ENCODE results near the gene ZNRF1. TPM values are rescaled to one million over a fixed set of nuclear protein-coding genes. Genes with fewer than 3 reads are reported as not detected.

Gene ZNRF1
- total and polyA plus RNA-seq, 2 of the 13 experiments (the other 11 are each of a cell fraction or from before 2014, with no cell fraction given) = 43.9 to 58.7 TPM

DNA sequence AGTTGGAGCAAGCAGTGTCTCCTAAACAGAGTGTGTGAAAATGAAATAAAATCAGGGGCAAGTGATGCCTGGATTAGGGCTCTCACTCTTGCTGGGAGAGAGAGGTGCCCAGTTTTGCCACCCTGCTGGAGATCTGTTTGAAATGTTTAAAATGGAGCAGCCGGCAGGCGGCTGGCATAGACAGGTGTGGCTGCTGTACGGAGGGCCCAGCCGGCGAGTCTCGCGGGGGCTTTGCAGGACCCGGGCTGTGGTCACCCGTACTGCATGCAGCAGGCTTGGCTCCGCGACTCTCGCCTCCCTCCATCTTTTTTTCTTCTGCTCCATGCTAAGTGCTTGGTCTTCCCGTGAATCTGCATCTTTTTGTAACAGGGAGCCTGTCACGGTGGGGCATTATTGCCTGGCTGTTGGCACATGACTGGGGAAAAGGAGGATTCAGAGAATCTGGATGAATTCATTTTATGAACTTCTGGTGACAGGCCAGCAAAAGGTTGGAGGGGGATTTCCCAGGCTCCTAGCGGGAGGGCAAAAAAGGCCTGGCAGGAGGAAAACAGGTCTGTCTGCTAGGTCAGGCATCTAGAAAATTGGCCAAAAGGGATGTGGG, 1.8 kb downstream of the ZNRF1 start (continued):
- no peak for TF ChIP-seq LCORL (IDR thresholded peaks at IDR 0.05)
- 0 out of 2 replicates have a peak, but pooled peaks have one; percentile 5 for TF ChIP-seq LCORL (CRISPR knock-in tag; IDR thresholded peaks at IDR 0.05)
- TF ChIP-seq ZNF724P (CRISPR knock-in tag; IDR thresholded peaks at IDR 0.05; ENCODE audit: borderline replicate concordance) = 0 out of 2 replicates have a peak, but pooled peaks have one; percentile 1
- TF ChIP-seq, protein P1, sequence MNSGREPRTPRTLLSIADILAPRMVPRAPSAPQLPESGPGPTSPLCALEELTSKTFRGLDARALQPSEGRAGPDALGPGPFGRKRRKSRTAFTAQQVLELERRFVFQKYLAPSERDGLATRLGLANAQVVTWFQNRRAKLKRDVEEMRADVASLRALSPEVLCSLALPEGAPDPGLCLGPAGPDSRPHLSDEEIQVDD (CRISPR knock-in tag; IDR thresholded peaks at IDR 0.05; ENCODE audit: borderline replicate concordance) = 0 out of 2 replicates have a peak, but pooled peaks have one; percentile 6
- TF ChIP-seq, protein P2, sequence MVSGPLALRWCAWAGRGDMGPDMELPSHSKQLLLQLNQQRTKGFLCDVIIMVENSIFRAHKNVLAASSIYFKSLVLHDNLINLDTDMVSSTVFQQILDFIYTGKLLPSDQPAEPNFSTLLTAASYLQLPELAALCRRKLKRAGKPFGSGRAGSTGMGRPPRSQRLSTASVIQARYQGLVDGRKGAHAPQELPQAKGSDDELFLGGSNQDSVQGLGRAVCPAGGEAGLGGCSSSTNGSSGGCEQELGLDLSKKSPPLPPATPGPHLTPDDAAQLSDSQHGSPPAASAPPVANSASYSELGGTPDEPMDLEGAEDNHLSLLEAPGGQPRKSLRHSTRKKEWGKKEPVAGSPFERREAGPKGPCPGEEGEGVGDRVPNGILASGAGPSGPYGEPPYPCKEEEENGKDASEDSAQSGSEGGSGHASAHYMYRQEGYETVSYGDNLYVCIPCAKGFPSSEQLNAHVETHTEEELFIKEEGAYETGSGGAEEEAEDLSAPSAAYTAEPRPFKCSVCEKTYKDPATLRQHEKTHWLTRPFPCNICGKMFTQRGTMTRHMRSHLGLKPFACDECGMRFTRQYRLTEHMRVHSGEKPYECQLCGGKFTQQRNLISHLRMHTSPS (CRISPR knock-in tag; IDR thresholded peaks at IDR 0.05; ENCODE audit: low read depth) = peak; percentile 7; the same call in 1 of the 2 replicates
- TF ChIP-seq ZFX (CRISPR knock-in tag; IDR thresholded peaks at IDR 0.05; ENCODE audit: low read depth) = no peak
- peak; percentile 58 for TF ChIP-seq YY1 (IDR thresholded peaks at IDR 0.05; ENCODE audit: insufficient read depth, insufficient replicate concordance, low read depth, low read length)
- TF ChIP-seq PHF20 (CRISPR knock-in tag; IDR thresholded peaks at IDR 0.05) = 0 out of 2 replicates have a peak, but pooled peaks have one; percentile 30
- TF ChIP-seq ZNF549 (CRISPR knock-in tag; IDR thresholded peaks at IDR 0.05) = no peak
- TF ChIP-seq, protein P3, sequence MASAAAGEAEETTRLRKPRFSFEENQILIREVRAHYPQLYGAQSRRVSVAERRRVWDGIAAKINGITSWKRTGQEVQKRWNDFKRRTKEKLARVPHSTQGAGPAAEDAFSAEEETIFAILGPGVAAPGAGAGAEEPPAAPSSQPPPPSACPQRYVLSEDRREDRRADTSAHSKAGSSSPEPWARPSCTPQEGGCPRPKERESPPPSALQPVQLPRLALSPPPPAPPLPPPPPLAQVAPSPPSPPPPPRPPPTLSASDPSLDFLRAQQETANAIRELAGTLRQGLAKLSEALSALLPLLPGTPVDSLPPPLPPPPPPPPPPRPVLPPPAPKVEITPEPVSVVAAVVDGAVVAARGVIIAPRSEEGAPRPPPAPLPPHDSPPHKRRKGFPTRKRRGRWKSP (CRISPR knock-in tag; IDR thresholded peaks at IDR 0.05) = 0 out of 2 replicates have a peak, but pooled peaks have one; percentile 57
- no peak for TF ChIP-seq NRL (CRISPR knock-in tag; IDR thresholded peaks at IDR 0.05; ENCODE audit: borderline replicate concordance)
- 0 out of 2 replicates have a peak, but pooled peaks have one; percentile 55 for TF ChIP-seq ZNF737 (CRISPR knock-in tag; IDR thresholded peaks at IDR 0.05; ENCODE audit: borderline replicate concordance)
- no peak for TF ChIP-seq ZNF296 (CRISPR knock-in tag; conservative IDR thresholded peaks at IDR 0.05)
- TF ChIP-seq, protein P4, sequence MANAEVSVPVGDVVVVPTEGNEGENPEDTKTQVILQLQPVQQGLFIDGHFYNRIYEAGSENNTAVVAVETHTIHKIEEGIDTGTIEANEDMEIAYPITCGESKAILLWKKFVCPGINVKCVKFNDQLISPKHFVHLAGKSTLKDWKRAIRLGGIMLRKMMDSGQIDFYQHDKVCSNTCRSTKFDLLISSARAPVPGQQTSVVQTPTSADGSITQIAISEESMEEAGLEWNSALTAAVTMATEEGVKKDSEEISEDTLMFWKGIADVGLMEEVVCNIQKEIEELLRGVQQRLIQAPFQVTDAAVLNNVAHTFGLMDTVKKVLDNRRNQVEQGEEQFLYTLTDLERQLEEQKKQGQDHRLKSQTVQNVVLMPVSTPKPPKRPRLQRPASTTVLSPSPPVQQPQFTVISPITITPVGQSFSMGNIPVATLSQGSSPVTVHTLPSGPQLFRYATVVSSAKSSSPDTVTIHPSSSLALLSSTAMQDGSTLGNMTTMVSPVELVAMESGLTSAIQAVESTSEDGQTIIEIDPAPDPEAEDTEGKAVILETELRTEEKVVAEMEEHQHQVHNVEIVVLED (CRISPR knock-in tag; IDR thresholded peaks at IDR 0.05; ENCODE audit: borderline replicate concordance) = 0 out of 2 replicates have a peak, but pooled peaks have one; percentile 28
- no peak for TF ChIP-seq SALL2 (CRISPR knock-in tag; IDR thresholded peaks at IDR 0.05)
- peak; percentile 32; the same call in 1 of the 2 replicates for TF ChIP-seq RELA (CRISPR knock-in tag; IDR thresholded peaks at IDR 0.05)
- TF ChIP-seq KLF12 (CRISPR knock-in tag; IDR thresholded peaks at IDR 0.05; ENCODE audit: borderline replicate concordance) = no peak
- 0 out of 2 replicates have a peak, but pooled peaks have one; percentile 23 for TF ChIP-seq ZNF607 (CRISPR knock-in tag; IDR thresholded peaks at IDR 0.05; ENCODE audit: borderline replicate concordance)
- peak; percentile 77; the same call in 1 of the 2 replicates for TF ChIP-seq EED (CRISPR knock-in tag; IDR thresholded peaks at IDR 0.05)
- 0 out of 2 replicates have a peak, but pooled peaks have one; percentile 16 for TF ChIP-seq HOXA5 (CRISPR knock-in tag; IDR thresholded peaks at IDR 0.05)
- TF ChIP-seq TCF7 (IDR thresholded peaks at IDR 0.05; ENCODE audit: low read depth) = no peak
- TF ChIP-seq RAD21 (CRISPR knock-in tag; IDR thresholded peaks at IDR 0.05) = peak; percentile 26; the same call in 1 of the 2 replicates
- TF ChIP-seq KMT2B (CRISPR knock-in tag; IDR thresholded peaks at IDR 0.05) = 0 out of 2 replicates have a peak, but pooled peaks have one; percentile 20
- no peak for TF ChIP-seq ZNF619 (CRISPR knock-in tag; IDR thresholded peaks at IDR 0.05)

Data from HepG2 (cell line).